ENCODE measurements around the gene LHPP.

GRCh38 chr10:124657806-124658205 is 196.2 kb downstream of the LHPP start:
- TF ChIP-seq CTCF (IDR thresholded peaks at IDR 0.05) (no peak), POLR2A (IDR thresholded peaks at IDR 0.05) (no peak), EP300 (IDR thresholded peaks at IDR 0.05) (no peak), POLR2AphosphoS5 (IDR thresholded peaks at IDR 0.05) (no peak)
